Endodermal cell (in vitro differentiated cells): ENCODE data around the gene MEF2A. TPM values are rescaled to one million over a fixed set of nuclear protein-coding genes. Genes with fewer than 3 reads are reported as not detected.

Experiments used
- DNase-seq: peaks from one replicate; pipeline ENCODE4 v3.0.0-alpha.2; 2017
- H3K27ac ChIP-seq: 2 replicates; pipeline ENCODE4 v1.5.1; 2013; ENCODE audit warnings: mild to moderate bottlenecking, low read depth, low read length, moderate library complexity
- H3K27me3 ChIP-seq: 2 replicates; pipeline ENCODE4 v1.6.1; 2013; ENCODE audit warnings: mild to moderate bottlenecking, low read length, moderate library complexity; ENCODE audit not compliant: insufficient read depth, control insufficient read depth, poor library complexity, severe bottlenecking
- H3K36me3 ChIP-seq: 2 replicates; pipeline ENCODE4 v1.7.0; 2013; ENCODE audit warnings: mild to moderate bottlenecking, low read length, moderate library complexity; ENCODE audit not compliant: control insufficient read depth, insufficient read depth
- H3K4me1 ChIP-seq: one replicate; pipeline ENCODE4 v1.7.0; 2013; ENCODE audit warnings: low read length; ENCODE audit not compliant: control insufficient read depth, insufficient read depth
- H3K4me3 ChIP-seq: 2 replicates; pipeline ENCODE4 v1.5.1; 2013; ENCODE audit warnings: mild to moderate bottlenecking, low read length, moderate library complexity
- H3K9ac ChIP-seq: 2 replicates; pipeline ENCODE4 v1.6.1; 2013; ENCODE audit warnings: mild to moderate bottlenecking, low read length, moderate library complexity; ENCODE audit not compliant: poor library complexity, severe bottlenecking; ENCODE audit errors: extremely low read depth
- H3K9me3 ChIP-seq: 2 replicates; pipeline ENCODE4 v1.6.1; 2013; ENCODE audit warnings: mild to moderate bottlenecking, low read length, moderate library complexity; ENCODE audit not compliant: control insufficient read depth
- H3K27ac Mint-ChIP-seq: 2 replicates; pipeline ENCODE4 v1.8.0; 2020; ENCODE audit warnings: mixed read lengths
- H3K27me3 Mint-ChIP-seq: 2 replicates; pipeline ENCODE4 v1.8.0; 2021; ENCODE audit warnings: mild to moderate bottlenecking, mixed read lengths; ENCODE audit not compliant: insufficient read depth
- H3K36me3 Mint-ChIP-seq: 2 replicates; pipeline ENCODE4 v1.8.0; 2020; ENCODE audit warnings: low read depth, mixed read lengths
- H3K4me1 Mint-ChIP-seq: 2 replicates; pipeline ENCODE4 v1.8.0; 2020; ENCODE audit warnings: mixed read lengths
- H3K4me3 Mint-ChIP-seq: 2 replicates; pipeline ENCODE4 v1.8.0; 2020; ENCODE audit warnings: mild to moderate bottlenecking, moderate library complexity, mixed read lengths
- H3K9me3 Mint-ChIP-seq: 2 replicates; pipeline ENCODE4 v1.8.0; 2020; ENCODE audit warnings: mild to moderate bottlenecking, mixed read lengths
- WGBS, 2 experiments: methylation state at CpG; one replicate each; pipeline versions ENCODE4 v1.1.5 to v1.1.7; 2013; ENCODE audit warnings: missing lambda C conversion rate in 2 of 2, mixed read lengths in 1 of 2; ENCODE audit not compliant: insufficient coverage in 1 of 2, insufficient read length in 1 of 2; 5-methylcytosine and 5-hydroxymethylcytosine counted together
- total RNA-seq, 2 donors: library from RNA; stranded (reverse); fragmentation: NEBNext Ultra II Directional in 1 of 2; extraction: Animal tissue kit (Norgen Biotek cat#: 25700) in 1 of 2; gene quantifications; 2 replicates in 1 of 2; 3 replicates in 1 of 2; pipeline ENCODE4 v1.2.1, GENCODE V29; 2021
- TF ChIP-seq, protein P1 (sequence below): fragments of 200-600 bp; sonication (generic); conservative IDR thresholded peaks from 2 replicates; pipeline ENCODE4 v1.5.0; 2021; ENCODE audit warnings: antibody characterized with exemption, mild to moderate bottlenecking

The MEF2A gene
- total RNA-seq, 2 donors from 2014 or later: 23.5 to 28.6 TPM

DNA sequence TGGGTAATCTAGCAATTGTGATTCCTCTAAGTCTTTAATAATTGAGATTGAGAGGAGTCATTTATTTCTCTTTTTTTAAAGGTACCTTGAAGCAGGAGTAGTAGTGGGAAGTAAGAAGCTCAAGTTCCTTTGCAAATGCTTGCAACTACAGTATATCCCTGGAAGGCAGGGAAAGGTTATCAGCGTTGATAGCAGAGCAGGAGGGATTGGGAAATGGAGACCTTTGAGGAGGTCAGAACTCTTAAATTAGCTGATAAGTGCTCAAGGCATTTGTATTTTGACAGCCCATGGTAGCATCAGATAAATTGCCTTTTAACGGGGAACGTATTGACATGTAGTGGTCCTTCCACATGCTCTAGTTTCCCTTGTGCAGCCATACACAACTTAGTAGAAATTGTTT is 47.7 kb downstream of the MEF2A start:
- H3K36me3 ChIP-seq: no peaks in the 10 kb centered on the region
- no peak overlapping the region for H3K4me3 ChIP-seq
- no peak for DNase-seq
- Mint-ChIP-seq H3K4me3 (no peak overlapping the region), H3K36me3 (no peaks in the 10 kb centered on the region), H3K27ac (no peak overlapping the region), H3K27me3 (no peaks in the 10 kb centered on the region), H3K9me3 (no peaks in the 10 kb centered on the region), H3K4me1 (peaks cover 37% of the 10 kb centered on the region)
- WGBS, 2 experiments: 75 to 78% methylated on average over 1 to 3 of the region's 3 CpGs
- H3K4me1 ChIP-seq: peaks cover 8% of the 10 kb centered on the region
- TF ChIP-seq, protein P1, sequence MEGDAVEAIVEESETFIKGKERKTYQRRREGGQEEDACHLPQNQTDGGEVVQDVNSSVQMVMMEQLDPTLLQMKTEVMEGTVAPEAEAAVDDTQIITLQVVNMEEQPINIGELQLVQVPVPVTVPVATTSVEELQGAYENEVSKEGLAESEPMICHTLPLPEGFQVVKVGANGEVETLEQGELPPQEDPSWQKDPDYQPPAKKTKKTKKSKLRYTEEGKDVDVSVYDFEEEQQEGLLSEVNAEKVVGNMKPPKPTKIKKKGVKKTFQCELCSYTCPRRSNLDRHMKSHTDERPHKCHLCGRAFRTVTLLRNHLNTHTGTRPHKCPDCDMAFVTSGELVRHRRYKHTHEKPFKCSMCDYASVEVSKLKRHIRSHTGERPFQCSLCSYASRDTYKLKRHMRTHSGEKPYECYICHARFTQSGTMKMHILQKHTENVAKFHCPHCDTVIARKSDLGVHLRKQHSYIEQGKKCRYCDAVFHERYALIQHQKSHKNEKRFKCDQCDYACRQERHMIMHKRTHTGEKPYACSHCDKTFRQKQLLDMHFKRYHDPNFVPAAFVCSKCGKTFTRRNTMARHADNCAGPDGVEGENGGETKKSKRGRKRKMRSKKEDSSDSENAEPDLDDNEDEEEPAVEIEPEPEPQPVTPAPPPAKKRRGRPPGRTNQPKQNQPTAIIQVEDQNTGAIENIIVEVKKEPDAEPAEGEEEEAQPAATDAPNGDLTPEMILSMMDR: no peak
- no peaks in the 10 kb centered on the region for H3K27me3 ChIP-seq
- H3K9ac ChIP-seq: no peak overlapping the region
- H3K27ac ChIP-seq: no peak overlapping the region
- no peaks in the 10 kb centered on the region for H3K9me3 ChIP-seq

DNA sequence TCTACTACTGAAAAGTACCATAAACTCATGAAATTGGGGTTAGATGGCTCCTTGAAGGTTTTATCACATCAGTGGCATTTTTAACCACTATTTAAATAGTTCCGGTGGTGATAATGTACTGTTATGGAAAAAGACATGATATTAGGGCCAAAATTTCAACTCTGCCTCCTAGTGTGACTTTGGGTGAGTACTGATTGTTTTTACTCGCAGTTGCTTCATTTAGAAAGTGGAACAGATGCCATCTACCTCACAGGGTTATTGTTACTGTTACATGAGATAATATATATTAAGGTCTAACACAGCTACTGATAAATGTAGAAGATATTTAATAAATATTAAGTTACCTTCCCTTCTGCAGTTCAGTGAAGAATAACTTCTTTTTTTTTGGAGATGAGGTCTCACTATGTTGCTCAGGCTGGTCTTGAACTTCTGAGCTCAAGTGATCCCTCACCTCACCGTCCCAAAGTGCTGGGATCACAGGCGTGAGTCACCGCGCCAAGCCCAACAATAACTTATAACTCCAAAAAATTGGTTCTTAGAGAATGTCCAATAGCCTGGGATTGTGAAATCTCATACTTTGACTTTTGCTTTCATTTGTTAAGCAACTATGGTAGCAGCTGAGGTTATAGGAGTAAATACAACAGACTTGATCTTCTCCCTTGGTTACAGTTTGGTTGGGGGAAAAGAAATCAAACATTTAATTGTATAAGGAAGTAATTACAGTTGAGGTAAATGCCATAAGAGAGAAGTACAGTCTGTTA is 48.3 kb downstream of the MEF2A start:
- no peaks in the 10 kb centered on the region for H3K9me3 ChIP-seq
- TF ChIP-seq, protein P1: no peak
- Mint-ChIP-seq H3K27me3 (no peaks in the 10 kb centered on the region), H3K9me3 (no peaks in the 10 kb centered on the region), H3K4me1 (peaks cover 38% of the 10 kb centered on the region), H3K27ac (no peak overlapping the region), H3K36me3 (no peaks in the 10 kb centered on the region), H3K4me3 (no peak overlapping the region)
- H3K4me3 ChIP-seq: no peak overlapping the region
- H3K9ac ChIP-seq: no peak overlapping the region
- no peak overlapping the region for H3K27ac ChIP-seq
- WGBS, 2 experiments: 95 to 100% methylated on average over 4 to 5 of the region's 6 CpGs
- no peaks in the 10 kb centered on the region for H3K27me3 ChIP-seq
- H3K4me1 ChIP-seq: peaks cover 9% of the 10 kb centered on the region
- DNase-seq: no peak
- H3K36me3 ChIP-seq: no peaks in the 10 kb centered on the region

DNA sequence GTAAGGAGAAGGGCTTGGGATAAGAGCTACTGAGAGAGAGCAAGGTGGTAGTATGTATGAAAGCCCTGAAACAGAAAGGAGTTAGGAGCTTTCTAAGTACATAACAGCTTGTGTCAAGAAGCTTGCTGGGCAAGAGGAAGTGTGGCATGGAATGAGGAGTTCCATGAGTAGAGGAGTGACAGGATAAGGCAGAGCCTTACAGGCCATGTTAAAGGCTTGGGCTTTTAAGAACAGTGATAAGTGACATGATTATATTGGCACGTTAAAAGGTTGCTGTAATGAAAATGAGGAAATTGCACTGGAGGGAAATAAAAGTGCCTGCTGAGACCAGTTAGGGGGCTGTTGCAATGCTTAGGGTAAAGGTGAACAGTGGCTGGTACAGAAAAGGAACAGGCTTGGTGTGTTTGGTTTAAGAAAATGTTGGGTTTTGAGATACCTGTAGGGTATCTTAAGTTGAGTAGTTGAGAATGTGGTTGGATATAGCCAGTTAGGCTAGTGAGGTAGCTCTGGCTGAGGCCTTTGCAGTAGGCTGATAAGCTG is 49.0 kb downstream of the MEF2A start:
- peaks cover 44% of the 10 kb centered on the region for H3K4me1 Mint-ChIP-seq
- H3K36me3 Mint-ChIP-seq: no peaks in the 10 kb centered on the region
- Histone ChIP-seq H3K9me3 (no peaks in the 10 kb centered on the region), H3K27me3 (no peaks in the 10 kb centered on the region), H3K27ac (no peak overlapping the region), H3K36me3 (no peaks in the 10 kb centered on the region), H3K4me3 (no peak overlapping the region), H3K9ac (no peak overlapping the region), H3K4me1 (peaks cover 12% of the 10 kb centered on the region)
- H3K27me3 Mint-ChIP-seq: no peaks in the 10 kb centered on the region
- no peak overlapping the region for H3K4me3 Mint-ChIP-seq
- 81 to 100% methylated on average over 1 of the region's 1 CpG for WGBS, 2 experiments
- TF ChIP-seq, protein P1: no peak
- H3K27ac Mint-ChIP-seq: peak overlapping the region; percentile 65
- no peak for DNase-seq
- no peaks in the 10 kb centered on the region for H3K9me3 Mint-ChIP-seq
